ENCODE data around the gene ACAD9.

DNA sequence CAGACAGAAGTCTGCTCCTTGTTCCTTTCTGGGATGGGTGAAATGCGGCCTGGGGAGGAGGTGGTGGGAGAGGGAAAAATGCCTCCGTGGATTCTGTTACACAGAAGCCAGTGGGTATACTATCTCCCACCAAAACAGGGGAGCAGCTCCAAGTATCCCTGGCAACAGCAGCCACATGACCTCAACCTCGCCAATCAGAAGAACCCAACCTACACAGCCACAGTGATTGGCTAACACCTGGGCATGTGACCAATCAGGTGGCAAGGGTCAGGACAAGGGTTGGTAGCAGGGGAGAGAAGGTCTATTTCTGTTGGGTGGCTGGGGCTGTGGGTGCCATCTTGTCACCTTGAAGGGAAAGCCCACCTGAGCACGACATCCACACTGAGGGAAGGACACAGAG lies 9.1 kb upstream of the ACAD9 start:
- TF ChIP-seq CTCF (IDR thresholded peaks at IDR 0.05) (no peak), EZH2 (IDR thresholded peaks at IDR 0.05; ENCODE audit: borderline replicate concordance, insufficient read depth, low read depth, low read length, poor library complexity, severe bottlenecking) (no peak)

Data from B cell (primary cell).